HG02571 (cell line): ENCODE results near the gene LRRC34.

Experiments used
- ATAC-seq: cut with Tn5 transposase; IDR thresholded peaks from one replicate; pipeline ENCODE4 v1.9.1; 2021; ENCODE audit warnings: mild to moderate bottlenecking, moderate library complexity; ENCODE audit not compliant: unreplicated experiment

Gene LRRC34

DNA sequence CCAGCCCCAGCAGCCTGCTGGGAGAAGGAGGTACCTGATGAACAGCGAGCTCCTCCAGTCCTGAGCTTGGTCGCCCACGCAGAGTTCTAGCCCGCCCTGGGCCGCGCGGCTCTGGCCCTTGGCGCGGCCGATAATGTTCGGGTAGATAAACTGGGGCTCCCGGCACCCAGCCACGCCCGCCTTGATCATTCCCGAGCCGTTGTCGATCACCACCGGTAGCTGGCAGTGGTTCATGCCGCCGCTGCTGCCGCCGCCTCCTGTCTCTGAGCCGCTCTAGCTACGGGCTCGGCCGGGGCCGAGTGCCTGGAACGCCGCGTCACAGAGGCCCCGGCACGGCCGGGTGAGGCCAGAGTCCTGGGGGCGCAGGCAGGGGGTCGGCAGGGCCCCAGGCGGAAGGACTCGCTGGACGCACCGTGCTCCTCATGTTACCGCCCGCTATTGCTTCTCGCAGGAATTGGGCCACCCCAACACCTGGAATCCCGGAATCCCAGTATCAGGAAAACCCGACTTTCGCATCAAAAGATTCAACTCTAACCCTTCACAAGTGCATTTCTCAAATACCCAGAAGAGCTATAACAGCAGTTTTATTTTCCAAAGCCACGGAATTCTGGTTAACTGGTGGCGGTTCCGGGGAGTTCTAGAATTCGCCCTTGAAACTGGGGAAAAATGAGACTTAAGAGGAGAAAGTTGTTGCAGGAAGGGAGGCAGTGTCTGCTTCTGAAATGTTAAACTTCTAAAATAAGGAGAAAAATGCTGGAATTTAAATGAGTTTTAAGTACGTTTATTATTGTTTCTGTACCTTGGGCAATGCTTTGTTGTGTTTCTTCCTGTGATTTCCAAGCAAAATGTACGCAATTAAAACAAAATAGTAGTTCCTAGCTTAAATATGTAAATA, 43.2 kb downstream of the LRRC34 start, which contains the start of gene ACTRT3:
ACTRT3 (minus strand) TSS at position 275 of the 895 bp plus-strand sequence; CDS start at position 234, 41 bp downstream.
- peak; percentile 25 for ATAC-seq

DNA sequence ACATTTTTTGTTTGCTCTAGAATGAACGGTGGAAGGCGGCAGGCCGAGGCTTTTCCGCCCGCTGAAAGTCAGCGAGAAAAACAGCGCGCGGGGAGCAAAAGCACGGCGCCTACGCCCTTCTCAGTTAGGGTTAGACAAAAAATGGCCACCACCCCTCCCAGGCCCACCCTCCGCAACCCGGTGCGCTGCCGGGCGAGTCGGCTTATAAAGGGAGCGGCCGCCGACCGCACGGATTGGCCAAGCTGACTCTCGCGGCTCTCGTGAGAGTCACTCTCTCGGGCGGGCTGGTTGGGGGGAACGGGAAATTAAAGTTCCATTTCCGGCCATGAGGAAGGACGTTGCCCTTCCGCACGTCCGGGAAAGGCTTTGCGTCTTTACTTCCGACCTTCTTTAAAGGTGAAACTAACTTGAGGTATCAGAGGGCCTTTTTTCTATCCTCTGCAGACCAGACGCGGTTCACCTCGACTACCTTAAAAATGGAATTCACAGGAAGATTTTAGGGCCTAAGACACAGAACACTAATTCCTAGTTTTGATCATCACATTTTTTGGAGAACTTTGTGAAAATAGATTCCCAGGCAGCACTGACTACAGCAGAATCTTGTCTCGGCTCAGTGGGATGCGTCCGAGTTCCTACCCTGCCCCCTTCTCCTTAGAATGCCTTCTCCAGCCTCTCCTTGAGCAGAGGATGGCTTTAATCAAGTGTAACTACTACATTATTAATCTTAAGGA, 47.7 kb downstream of the LRRC34 start, which contains the start of gene TERC:
TERC (minus strand) TSS at position 179 of the 731 bp plus-strand sequence.
- ATAC-seq, result peak; percentile 70

DNA sequence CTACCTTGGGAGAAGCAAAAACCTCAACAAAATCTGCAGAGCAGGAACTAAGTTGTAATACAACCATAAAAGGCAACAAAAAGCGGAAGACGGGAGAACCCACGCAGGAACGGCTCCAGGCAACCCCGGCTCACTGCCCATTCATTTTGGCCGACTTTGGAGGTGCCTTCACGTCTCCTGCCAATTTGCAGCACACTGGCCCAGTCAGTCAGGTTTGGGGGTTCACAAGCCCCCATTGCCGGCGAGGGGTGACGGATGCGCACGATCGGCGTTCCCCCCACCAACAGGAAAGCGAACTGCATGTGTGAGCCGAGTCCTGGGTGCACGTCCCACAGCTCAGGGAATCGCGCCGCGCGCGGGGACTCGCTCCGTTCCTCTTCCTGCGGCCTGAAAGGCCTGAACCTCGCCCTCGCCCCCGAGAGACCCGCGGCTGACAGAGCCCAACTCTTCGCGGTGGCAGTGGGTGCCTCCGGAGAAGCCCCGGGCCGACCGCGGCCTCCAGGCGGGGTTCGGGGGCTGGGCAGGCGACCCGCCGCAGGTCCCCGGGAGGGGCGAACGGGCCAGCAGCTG, 48.3 kb downstream of the LRRC34 start:
- peak; percentile 44 for ATAC-seq

DNA sequence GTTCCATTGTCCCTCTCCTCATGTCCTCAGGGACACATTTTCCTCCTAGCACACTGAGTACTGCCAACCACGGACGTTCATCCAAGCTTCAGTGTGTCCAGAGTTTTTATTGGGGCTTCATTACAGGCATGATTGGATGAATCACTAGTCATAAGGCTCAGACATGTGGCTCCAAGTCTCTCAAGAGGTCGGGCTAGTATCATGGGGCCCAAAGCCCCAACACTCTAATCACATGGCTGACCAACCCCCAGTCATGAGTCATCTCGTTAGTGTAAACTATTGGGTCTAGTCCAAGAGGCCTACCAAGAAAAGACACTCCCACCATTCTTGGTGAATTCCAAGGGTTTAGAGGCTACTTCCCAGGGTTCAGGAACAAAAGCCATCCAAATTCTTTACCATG, 52.2 kb downstream of the LRRC34 start:
- no peak for ATAC-seq

DNA sequence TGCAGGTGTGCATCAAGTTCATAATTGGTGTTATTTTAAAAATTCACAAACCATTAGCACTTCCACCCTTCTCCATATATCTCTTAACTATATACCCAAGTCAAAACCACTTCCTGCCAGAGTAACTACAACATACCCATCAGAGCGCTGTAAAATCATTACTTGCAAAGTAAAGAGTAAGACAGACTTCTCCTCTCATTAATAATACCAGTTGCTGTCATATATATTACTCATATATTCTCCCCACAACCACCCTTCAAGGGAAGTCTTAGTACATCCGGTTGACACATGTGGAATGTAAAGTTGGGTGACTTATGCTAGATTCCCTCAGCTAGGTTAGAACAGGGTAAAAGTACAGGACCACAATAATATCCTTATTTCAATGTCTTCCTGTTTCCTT, 53.4 kb downstream of the LRRC34 start:
- no peak for ATAC-seq

DNA sequence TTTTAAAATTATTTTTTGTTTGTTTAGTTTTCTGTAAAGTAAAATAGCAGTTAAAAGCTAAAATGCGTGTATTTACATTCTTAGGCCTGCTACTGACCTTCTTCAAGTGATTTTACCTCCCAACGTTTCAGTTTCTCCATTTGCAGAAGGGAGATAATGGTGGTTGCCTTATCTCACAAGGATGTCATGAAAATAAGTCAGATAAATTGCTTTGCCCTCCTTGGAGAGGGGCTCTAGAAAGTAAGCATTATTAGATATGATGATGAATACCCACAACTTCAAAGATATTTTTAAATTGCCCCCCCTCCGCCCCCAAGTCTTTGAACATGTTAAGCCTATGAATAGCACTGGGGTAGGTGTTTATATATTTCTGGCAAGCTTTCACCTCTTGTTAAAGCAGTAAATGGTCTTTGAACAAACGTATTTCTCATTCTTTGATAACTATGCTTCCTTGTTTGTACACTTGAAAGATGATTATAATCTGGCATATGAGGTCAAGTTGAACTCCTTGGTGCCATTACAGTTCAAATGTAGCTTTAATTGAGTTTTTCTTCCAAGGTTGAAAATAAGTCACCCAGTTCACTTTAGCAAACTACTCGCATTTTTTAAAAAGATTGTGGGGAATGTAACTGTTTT, 54.2 kb downstream of the LRRC34 start:
- no peak for ATAC-seq

DNA sequence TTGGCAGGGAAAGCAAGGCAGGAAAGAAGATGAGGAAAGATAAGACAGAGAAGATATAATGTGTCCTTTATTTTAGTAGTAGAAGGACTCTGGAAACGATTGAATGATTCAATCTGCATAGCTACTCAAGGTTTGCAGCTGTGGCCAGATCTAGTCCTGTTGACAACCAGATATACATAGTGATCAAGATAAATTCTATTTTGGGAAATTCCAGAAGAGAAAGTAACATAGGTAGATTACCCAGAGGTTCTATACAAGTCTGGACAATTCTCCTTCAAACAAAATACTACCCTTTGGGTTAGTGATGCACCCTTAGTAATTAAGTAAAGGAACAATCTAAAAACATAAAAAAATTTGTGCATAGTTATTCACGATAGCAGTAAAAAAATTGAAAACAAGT, 57.2 kb downstream of the LRRC34 start:
- ATAC-seq, result no peak

DNA sequence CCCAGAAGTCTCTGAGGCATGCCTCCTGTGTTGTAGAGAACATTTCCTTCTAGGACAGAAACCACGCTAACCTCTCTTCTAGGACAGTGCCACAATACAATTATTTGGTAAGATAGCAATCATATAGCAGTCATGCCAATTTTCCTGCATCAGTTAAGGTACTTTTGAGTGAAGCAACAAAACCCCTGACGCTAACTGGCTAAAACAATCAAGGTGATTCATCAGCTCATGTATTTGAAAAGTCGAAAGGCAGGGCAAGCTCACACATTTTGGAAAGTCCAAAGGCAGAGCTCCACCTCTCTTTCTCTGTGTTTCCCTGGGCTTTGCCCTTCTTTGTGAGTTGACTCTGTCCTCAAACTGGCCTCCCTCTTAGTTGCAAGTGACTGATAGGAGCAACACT, 58.0 kb downstream of the LRRC34 start:
- ATAC-seq, result no peak

DNA sequence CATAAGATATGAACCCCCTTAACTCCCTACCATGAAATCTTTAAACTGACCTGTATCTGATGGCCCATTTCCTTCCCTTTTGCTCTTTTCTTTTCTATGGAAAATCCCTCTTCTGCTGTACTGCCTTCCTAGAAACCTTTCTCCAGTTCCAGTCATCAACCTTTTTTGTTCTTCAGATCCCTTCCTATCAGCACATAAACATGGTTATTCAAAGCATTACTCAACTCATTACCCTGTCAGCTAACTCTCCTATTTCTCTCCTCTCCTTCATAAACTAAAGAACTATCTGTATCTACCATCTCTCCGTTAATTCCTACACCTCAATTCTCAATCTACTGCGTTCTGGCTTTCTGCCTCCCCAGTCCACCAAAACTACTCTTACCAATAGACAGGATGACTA, 60.8 kb downstream of the LRRC34 start:
- no peak for ATAC-seq

DNA sequence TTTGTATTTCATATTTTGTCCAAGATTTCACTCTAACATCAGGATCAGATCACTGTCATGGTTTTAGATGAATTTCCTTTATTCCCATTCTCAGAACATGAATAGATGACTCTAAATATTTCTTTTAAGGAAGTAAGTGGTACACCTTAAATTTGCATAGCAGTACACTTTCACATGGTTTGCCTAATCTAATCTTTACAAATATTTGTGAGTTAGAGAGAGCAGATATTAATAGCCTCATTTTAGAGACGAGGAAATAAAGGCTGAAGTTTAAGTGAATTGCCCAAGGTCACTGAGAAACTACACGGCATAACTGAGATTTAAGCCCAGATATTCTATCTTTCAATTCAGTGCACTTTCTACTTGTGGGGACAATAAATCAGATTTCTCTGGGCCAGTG, 62.0 kb downstream of the LRRC34 start:
- no peak for ATAC-seq

DNA sequence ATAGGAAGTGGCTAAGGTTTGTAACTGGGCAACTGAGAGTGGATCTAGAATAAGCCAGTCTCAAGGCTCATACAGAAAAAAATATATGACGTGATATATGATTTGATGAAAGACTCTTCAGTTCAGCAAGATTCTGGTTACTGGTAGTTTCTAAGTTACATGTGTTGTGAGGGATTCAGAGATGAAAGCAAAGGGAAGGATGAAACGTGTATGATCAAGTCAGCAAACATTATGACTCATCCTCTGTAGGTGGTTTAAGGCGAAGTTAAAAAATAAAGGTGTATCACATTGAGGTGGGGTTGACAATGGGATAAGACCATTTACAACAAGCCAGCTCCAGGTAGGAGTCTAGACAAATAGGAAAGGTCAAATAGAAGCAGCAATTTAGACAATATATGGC, 64.0 kb downstream of the LRRC34 start:
- ATAC-seq, result no peak

DNA sequence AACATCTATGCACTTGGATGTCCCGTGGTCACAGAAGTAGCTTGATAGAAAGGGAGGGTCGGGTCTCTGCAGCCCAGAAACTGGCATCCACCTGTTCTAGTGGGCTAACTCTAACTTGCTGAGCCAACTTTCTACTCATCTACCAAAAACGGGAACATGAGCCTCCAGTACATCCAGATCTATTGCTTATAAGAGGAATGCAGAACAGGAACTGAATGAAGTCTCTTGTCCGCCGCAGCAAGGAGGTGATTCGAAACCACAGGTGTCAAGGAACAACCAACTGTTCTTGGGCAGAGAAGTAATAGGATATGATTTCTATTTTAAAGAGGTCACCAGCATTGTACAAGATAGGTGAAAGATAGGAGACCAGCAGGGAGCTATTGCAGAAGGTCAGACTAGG, 65.8 kb downstream of the LRRC34 start:
- no peak for ATAC-seq

DNA sequence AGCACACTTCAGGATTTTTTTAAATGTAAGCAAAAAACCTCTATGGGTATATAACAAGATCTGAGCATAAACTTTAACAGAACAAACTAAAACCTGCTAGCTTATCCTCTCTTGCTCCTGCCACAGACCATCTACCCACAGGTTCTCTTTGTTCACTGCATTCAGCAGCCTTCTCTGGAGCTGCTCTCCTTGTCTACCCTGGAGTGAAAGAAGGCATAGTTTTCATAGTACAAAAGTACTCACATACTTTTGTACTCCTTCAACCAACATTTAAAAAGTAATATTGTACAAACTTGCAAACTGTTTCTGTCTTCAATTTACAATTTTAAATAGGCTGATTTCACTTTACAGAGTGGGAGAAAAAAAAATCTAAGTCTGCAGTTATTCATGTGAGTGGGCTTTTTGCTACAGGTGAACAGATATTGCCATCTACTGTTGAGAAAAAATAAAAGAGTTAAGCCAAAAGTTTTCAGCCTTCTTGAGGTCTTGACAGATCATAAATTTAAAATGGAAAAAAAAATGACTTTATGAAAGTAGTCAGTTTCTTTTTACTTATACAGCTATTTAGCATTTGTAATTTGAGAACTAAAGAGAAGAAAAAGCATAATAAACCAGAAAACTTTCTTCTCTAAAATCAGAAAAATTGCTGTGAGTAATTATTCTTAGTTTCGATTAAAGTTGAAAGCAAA, 68.2 kb downstream of the LRRC34 start:
- no peak for ATAC-seq
